Neural progenitor cell (in vitro differentiated cells): ENCODE data around the gene UCN. TPM values are rescaled to one million over a fixed set of nuclear protein-coding genes. Genes with fewer than 3 reads are reported as not detected.
A peak's percentile ranks its signal among the peaks of the same experiment; 100 is the strongest.

Experiments used
- DNase-seq: peaks from one replicate; pipeline ENCODE4 v3.0.0-alpha.2; 2016; ENCODE audit warnings: low spot score
- H2AFZ ChIP-seq: fragments of 200-600 bp; sonication (generic); replicated peaks from 2 replicates; pipeline ENCODE4 v1.6.1; 2016; ENCODE audit warnings: antibody characterized with exemption
- H3F3A ChIP-seq: fragments of 200-600 bp; sonication (generic); 2 replicates; pipeline ENCODE4 v1.6.1; 2016; ENCODE audit warnings: antibody characterized with exemption, low read depth
- H3K27ac ChIP-seq: fragments of 200-600 bp; sonication (generic); 2 replicates; pipeline ENCODE4 v1.5.1; 2016; ENCODE audit warnings: mild to moderate bottlenecking
- H3K27me3 ChIP-seq: fragments of 200-600 bp; sonication (generic); 2 replicates; pipeline ENCODE4 v1.6.1; 2016; ENCODE audit warnings: mild to moderate bottlenecking, moderate library complexity
- H3K36me3 ChIP-seq: fragments of 200-600 bp; sonication (generic); 2 replicates; pipeline ENCODE4 v1.5.1; 2016
- H3K4me1 ChIP-seq: fragments of 200-600 bp; sonication (generic); 2 replicates; pipeline ENCODE4 v1.6.1; 2016; ENCODE audit warnings: mixed run types
- H3K4me2 ChIP-seq: fragments of 200-600 bp; sonication (generic); 2 replicates; pipeline ENCODE4 v1.6.1; 2016
- H3K4me3 ChIP-seq: fragments of 200-600 bp; sonication (generic); 2 replicates; pipeline ENCODE4 v1.5.1; 2016
- H3K79me2 ChIP-seq: fragments of 200-600 bp; sonication (generic); 2 replicates; pipeline ENCODE4 v1.6.1; 2016; ENCODE audit warnings: low read depth
- H3K9ac ChIP-seq: fragments of 200-600 bp; sonication (generic); 2 replicates; pipeline ENCODE4 v1.6.1; 2016
- H3K9me3 ChIP-seq: fragments of 200-600 bp; sonication (generic); 2 replicates; pipeline ENCODE4 v1.5.1; 2016; ENCODE audit warnings: low read depth
- H4K20me1 ChIP-seq: fragments of 200-600 bp; sonication (generic); 2 replicates; pipeline ENCODE4 v1.6.1; 2016; ENCODE audit warnings: low read depth
- H3K27ac Mint-ChIP-seq: 3 replicates; pipeline ENCODE4 v1.8.0; 2021; ENCODE audit warnings: mixed read lengths
- H3K27me3 Mint-ChIP-seq: 2 replicates; pipeline ENCODE4 v1.8.0; 2022; ENCODE audit warnings: low read depth, mild to moderate bottlenecking, inconsistent platforms, moderate library complexity, mixed read lengths; ENCODE audit not compliant: insufficient read depth
- H3K36me3 Mint-ChIP-seq: 3 replicates; pipeline ENCODE4 v1.8.0; 2021; ENCODE audit warnings: mixed read lengths
- H3K4me1 Mint-ChIP-seq: 3 replicates; pipeline ENCODE4 v1.8.0; 2021; ENCODE audit warnings: mixed read lengths
- H3K4me3 Mint-ChIP-seq: 3 replicates; pipeline ENCODE4 v1.8.0; 2021; ENCODE audit warnings: mild to moderate bottlenecking, moderate library complexity, mixed read lengths
- H3K9me3 Mint-ChIP-seq: 3 replicates; pipeline ENCODE4 v1.8.0; 2020; ENCODE audit warnings: mixed read lengths
- EZH2 ChIP-seq: fragments of 200-600 bp; sonication (generic); IDR thresholded peaks from 2 replicates; pipeline ENCODE4 v1.6.1; 2017; ENCODE audit warnings: antibody characterized with exemption, mild to moderate bottlenecking, moderate library complexity
- EZH2phosphoT487 ChIP-seq: fragments of 200-600 bp; sonication (generic); IDR thresholded peaks from 2 replicates; pipeline ENCODE4 v1.6.1; 2017; ENCODE audit warnings: antibody characterized with exemption
- total RNA-seq: library from RNA; depleted of rRNA; stranded (reverse); fragments of >200 nt; gene quantifications from 2 replicates; pipeline ENCODE4 v1.2.3, GENCODE V29; 2015; ENCODE audit warnings: low replicate concordance
- TF ChIP-seq, protein P1 (sequence below): fragments of 200-600 bp; sonication (generic); IDR thresholded peaks from 2 replicates; pipeline ENCODE4 v1.5.1; 2017; ENCODE audit warnings: antibody characterized with exemption, mild to moderate bottlenecking

Gene UCN
- total RNA-seq, 1 donor from 2014 or later: 0.56 TPM

DNA sequence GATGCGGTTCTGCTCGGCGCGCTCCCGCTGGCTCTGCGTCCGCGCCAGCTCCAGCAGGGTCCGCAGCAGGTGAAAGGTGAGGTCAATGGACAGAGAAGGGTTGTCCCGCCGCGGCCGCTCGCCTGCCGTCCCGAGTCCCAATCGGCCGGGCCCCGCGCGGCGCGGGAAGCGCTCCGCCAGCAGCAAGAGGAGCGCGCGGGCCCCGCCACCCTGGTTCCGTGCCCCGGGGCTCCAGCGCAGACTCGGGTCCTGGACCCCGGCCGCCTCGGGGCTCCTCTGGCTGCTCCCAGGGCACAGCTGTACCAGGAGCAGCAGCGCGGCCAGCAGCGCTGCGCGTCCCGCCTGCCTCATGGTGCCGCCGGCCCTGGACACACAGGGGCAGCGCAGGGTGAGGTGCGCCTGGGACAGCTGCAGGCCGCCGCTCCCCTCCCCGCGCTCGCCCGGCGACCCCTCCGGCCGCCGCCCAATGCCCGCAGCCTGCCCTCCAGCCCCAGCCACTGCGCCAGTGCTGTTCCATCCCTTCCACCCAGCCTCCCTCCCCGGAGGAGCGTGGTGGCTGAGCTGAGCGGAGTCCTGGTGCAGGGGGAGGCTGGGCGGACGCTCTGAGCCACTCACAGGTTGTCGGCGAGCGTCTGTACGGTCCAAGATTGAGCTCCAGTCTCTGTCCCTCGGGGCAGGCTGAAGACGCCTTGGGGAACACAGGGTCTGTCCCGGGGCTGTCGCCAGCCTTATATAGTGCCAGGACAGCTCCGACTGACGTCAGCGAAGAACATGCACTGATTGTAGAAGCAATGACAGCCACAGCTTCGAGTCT is 493 bp downstream of the UCN start:
- H3K4me3 ChIP-seq: peak overlapping the region; percentile 17
- no peaks in the 10 kb centered on the region for H3K79me2 ChIP-seq
- no peaks in the 10 kb centered on the region for H3K9me3 Mint-ChIP-seq
- H4K20me1 ChIP-seq: peaks cover 37% of the 10 kb centered on the region
- H3K4me2 ChIP-seq: peak overlapping the region; percentile 70
- H3K36me3 ChIP-seq: no peaks in the 10 kb centered on the region
- H2AFZ ChIP-seq: no peak overlapping the region
- DNase-seq: peak; percentile 58
- H3F3A ChIP-seq: peaks cover 12% of the 10 kb centered on the region
- H3K27ac Mint-ChIP-seq: no peak overlapping the region
- TF ChIP-seq, protein P1, sequence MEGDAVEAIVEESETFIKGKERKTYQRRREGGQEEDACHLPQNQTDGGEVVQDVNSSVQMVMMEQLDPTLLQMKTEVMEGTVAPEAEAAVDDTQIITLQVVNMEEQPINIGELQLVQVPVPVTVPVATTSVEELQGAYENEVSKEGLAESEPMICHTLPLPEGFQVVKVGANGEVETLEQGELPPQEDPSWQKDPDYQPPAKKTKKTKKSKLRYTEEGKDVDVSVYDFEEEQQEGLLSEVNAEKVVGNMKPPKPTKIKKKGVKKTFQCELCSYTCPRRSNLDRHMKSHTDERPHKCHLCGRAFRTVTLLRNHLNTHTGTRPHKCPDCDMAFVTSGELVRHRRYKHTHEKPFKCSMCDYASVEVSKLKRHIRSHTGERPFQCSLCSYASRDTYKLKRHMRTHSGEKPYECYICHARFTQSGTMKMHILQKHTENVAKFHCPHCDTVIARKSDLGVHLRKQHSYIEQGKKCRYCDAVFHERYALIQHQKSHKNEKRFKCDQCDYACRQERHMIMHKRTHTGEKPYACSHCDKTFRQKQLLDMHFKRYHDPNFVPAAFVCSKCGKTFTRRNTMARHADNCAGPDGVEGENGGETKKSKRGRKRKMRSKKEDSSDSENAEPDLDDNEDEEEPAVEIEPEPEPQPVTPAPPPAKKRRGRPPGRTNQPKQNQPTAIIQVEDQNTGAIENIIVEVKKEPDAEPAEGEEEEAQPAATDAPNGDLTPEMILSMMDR: no peak
- peak; percentile 62 for TF ChIP-seq EZH2phosphoT487
- TF ChIP-seq EZH2: peak; percentile 92
- H3K9me3 ChIP-seq: no peaks in the 10 kb centered on the region
- peaks cover 49% of the 10 kb centered on the region for H3K27me3 ChIP-seq
- H3K27me3 Mint-ChIP-seq: peaks cover 31% of the 10 kb centered on the region
- H3K9ac ChIP-seq: no peak overlapping the region
- H3K27ac ChIP-seq: no peak overlapping the region
- H3K36me3 Mint-ChIP-seq: peaks cover 5% of the 10 kb centered on the region
- peaks cover 12% of the 10 kb centered on the region for H3K4me1 ChIP-seq
- peak overlapping the region; percentile 30 for H3K4me3 Mint-ChIP-seq
- no peaks in the 10 kb centered on the region for H3K4me1 Mint-ChIP-seq

DNA sequence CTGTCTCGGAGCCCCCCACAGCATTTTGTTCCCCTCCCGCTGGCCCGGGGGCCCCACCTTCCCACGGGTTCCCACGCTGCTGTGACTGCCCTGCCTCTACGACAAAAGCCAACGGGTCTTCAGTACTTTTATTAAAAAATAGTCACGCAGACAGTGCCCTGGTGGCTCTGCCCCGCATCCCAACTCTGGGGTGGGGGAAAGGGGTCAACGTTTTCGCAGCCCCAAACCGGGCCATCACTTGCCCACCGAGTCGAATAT is 1.0 kb downstream of the UCN start:
- peaks cover 49% of the 10 kb centered on the region for H3K27me3 ChIP-seq

DNA sequence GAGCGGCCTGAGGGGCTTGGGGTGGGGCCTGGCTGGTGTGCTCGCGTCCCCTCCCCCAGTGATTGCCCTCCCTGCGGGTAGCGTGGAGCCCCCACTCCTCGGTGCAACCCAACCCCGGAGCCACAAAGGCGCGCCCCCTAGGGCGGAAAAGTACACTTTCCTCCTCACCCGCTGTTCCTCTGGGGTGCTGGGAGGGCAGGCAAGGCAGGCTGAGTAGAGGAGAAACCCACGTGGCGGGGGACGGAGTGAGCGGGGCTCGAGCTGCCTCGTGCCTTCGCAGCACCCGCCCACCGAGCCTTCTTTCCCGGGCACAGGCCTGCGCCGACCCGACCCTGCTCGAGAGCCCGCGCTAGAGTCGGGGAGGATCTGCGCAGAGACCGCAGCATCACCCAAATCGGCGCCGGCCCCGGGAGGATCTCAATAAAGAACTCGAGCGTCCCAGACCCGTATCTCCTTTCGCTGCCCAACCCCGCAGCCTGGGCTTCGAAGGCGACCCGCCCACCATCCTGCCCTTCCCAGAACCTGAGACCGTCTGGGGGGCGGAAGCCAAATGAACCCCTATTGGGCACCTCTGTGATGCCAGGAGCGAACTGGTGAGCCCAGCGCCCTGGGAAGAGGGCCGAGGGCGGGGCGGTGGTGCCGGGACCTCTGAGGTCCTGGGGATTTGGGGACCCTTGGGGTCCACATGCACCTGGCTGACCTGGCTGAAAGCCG is 1.5 kb downstream of the UCN start:
- Histone ChIP-seq H4K20me1 (peaks cover 37% of the 10 kb centered on the region), H3K9ac (no peak overlapping the region), H3K36me3 (no peaks in the 10 kb centered on the region), H3K4me2 (peak overlapping the region; percentile 70), H3F3A (peaks cover 12% of the 10 kb centered on the region), H3K27me3 (peaks cover 49% of the 10 kb centered on the region), H3K79me2 (no peaks in the 10 kb centered on the region), H3K4me3 (no peak overlapping the region), H3K27ac (no peak overlapping the region), H3K4me1 (peaks cover 12% of the 10 kb centered on the region), H2AFZ (no peak overlapping the region), H3K9me3 (no peaks in the 10 kb centered on the region)
- peak; percentile 42 for DNase-seq
- Mint-ChIP-seq H3K27ac (no peak overlapping the region), H3K4me3 (no peak overlapping the region), H3K9me3 (no peaks in the 10 kb centered on the region), H3K27me3 (peaks cover 31% of the 10 kb centered on the region), H3K36me3 (peaks cover 5% of the 10 kb centered on the region), H3K4me1 (no peaks in the 10 kb centered on the region)
- TF ChIP-seq, protein P1: no peak
- TF ChIP-seq EZH2 (peak; percentile 80), EZH2phosphoT487 (peak; percentile 64)

More for the DNA sequence above, 1.0 kb downstream of the UCN start:
- Mint-ChIP-seq H3K36me3 (peaks cover 5% of the 10 kb centered on the region), H3K9me3 (no peaks in the 10 kb centered on the region), H3K4me1 (no peaks in the 10 kb centered on the region), H3K27ac (no peak overlapping the region), H3K4me3 (no peak overlapping the region), H3K27me3 (peaks cover 31% of the 10 kb centered on the region)
- Histone ChIP-seq H3K4me1 (peaks cover 12% of the 10 kb centered on the region), H3K27ac (no peak overlapping the region), H2AFZ (no peak overlapping the region), H4K20me1 (peaks cover 37% of the 10 kb centered on the region), H3K4me3 (peak overlapping the region; percentile 17), H3K9me3 (no peaks in the 10 kb centered on the region), H3K9ac (no peak overlapping the region), H3F3A (peaks cover 12% of the 10 kb centered on the region), H3K79me2 (no peaks in the 10 kb centered on the region), H3K36me3 (no peaks in the 10 kb centered on the region), H3K4me2 (peak overlapping the region; percentile 70)
- peak; percentile 45 for TF ChIP-seq EZH2phosphoT487
- TF ChIP-seq, protein P1: no peak
- DNase-seq: no peak
